GM23338 (cell line): ENCODE results near the gene GLOD5. TPM values are rescaled to one million over a fixed set of nuclear protein-coding genes. Genes with fewer than 3 reads are reported as not detected.

Source experiments
- ATAC-seq: fragments of 200-7000 bp; cut with Tn5 transposase; 3 replicates; pipeline ENCODE4 v1.9.1; 2020
- DNase-seq: peaks from one replicate; pipeline ENCODE4 v3.0.0-alpha.2; 2015; ENCODE audit warnings: low spot score
- H2AFZ ChIP-seq: fragments of 200-600 bp; sonication (generic); 2 replicates; pipeline ENCODE4 v1.8.0; 2016; ENCODE audit warnings: antibody characterized with exemption, mild to moderate bottlenecking, moderate library complexity
- H3F3A ChIP-seq: fragments of 200-600 bp; sonication (generic); replicated peaks from 2 replicates; pipeline ENCODE4 v1.8.0; 2017; ENCODE audit warnings: antibody characterized with exemption, mixed run types, low read depth
- H3K27ac ChIP-seq: fragments of 200-600 bp; sonication (generic); 2 replicates; pipeline ENCODE4 v1.6.1; 2016; ENCODE audit warnings: low read depth
- H3K27me3 ChIP-seq: fragments of 200-600 bp; sonication (generic); 2 replicates; pipeline ENCODE4 v1.8.0; 2016; ENCODE audit warnings: mild to moderate bottlenecking, mixed run types, moderate library complexity; ENCODE audit not compliant: insufficient read depth
- H3K36me3 ChIP-seq: fragments of 200-600 bp; sonication (generic); 2 replicates; pipeline ENCODE4 v1.8.0; 2016; ENCODE audit warnings: mild to moderate bottlenecking; ENCODE audit not compliant: insufficient read depth
- H3K4me1 ChIP-seq: fragments of 200-600 bp; sonication (generic); 2 replicates; pipeline ENCODE4 v1.8.0; 2016; ENCODE audit warnings: mild to moderate bottlenecking, moderate library complexity; ENCODE audit not compliant: insufficient read depth
- H3K4me2 ChIP-seq: fragments of 200-600 bp; sonication (generic); 2 replicates; pipeline ENCODE4 v1.7.1; 2017; ENCODE audit warnings: mixed run types
- H3K4me3 ChIP-seq: fragments of 200-600 bp; sonication (generic); 2 replicates; pipeline ENCODE4 v1.6.1; 2016; ENCODE audit warnings: mixed run types
- H3K79me2 ChIP-seq: fragments of 200-600 bp; sonication (generic); replicated peaks from 2 replicates; pipeline ENCODE4 v1.8.0; 2017; ENCODE audit warnings: mild to moderate bottlenecking; ENCODE audit not compliant: insufficient read depth
- H3K9me2 ChIP-seq: fragments of 200-600 bp; sonication (generic); 2 replicates; pipeline ENCODE4 v1.8.0; 2017; ENCODE audit not compliant: insufficient read depth
- H4K20me1 ChIP-seq: fragments of 200-600 bp; sonication (generic); replicated peaks from 2 replicates; pipeline ENCODE4 v1.8.0; 2017; ENCODE audit warnings: mild to moderate bottlenecking; ENCODE audit not compliant: insufficient read depth
- H3K27ac Mint-ChIP-seq: 2 replicates; pipeline ENCODE4 v1.8.0; 2020; ENCODE audit warnings: inconsistent platforms, mild to moderate bottlenecking, moderate library complexity, mixed read lengths
- H3K27me3 Mint-ChIP-seq: 3 replicates; pipeline ENCODE4 v1.8.0; 2022; ENCODE audit warnings: low read depth, mild to moderate bottlenecking, moderate library complexity, mixed read lengths, inconsistent platforms; ENCODE audit not compliant: insufficient read depth, poor library complexity
- H3K36me3 Mint-ChIP-seq: 3 replicates; pipeline ENCODE4 v1.8.0; 2021; ENCODE audit warnings: low read depth, mild to moderate bottlenecking, inconsistent platforms, moderate library complexity, mixed read lengths
- H3K4me1 Mint-ChIP-seq: 3 replicates; pipeline ENCODE4 v1.8.0; 2020; ENCODE audit warnings: mild to moderate bottlenecking, inconsistent platforms, mixed read lengths
- H3K4me3 Mint-ChIP-seq: 3 replicates; pipeline ENCODE4 v1.8.0; 2021; ENCODE audit warnings: moderate library complexity, mild to moderate bottlenecking, inconsistent platforms, mixed read lengths
- H3K9me3 Mint-ChIP-seq: 3 replicates; pipeline ENCODE4 v1.8.0; 2020; ENCODE audit warnings: moderate library complexity, mild to moderate bottlenecking, inconsistent platforms, mixed read lengths
- CREB1 ChIP-seq: fragments of 250-450 bp; sonication (Bioruptor Pico); IDR thresholded peaks from 2 replicates; pipeline ENCODE4 v1.5.0; 2020; ENCODE audit warnings: low read depth, mild to moderate bottlenecking, moderate library complexity
- EZH2 ChIP-seq: fragments of 200-600 bp; sonication (generic); IDR thresholded peaks from one replicate; pipeline ENCODE4 v1.8.0; 2017; ENCODE audit warnings: antibody characterized with exemption, mild to moderate bottlenecking, low read depth; ENCODE audit not compliant: unreplicated experiment
- EZH2phosphoT487 ChIP-seq: fragments of 200-600 bp; sonication (generic); IDR thresholded peaks from one replicate; pipeline ENCODE4 v1.8.1; 2018; ENCODE audit warnings: antibody characterized with exemption; ENCODE audit not compliant: unreplicated experiment
- NANOG ChIP-seq: IDR thresholded peaks from 2 replicates; pipeline ENCODE4 v1.6.1; 2016; ENCODE audit warnings: antibody characterized with exemption, borderline replicate concordance
- POLR2AphosphoS5 ChIP-seq: IDR thresholded peaks from 2 replicates; pipeline ENCODE4 v1.6.1; 2016; ENCODE audit warnings: antibody characterized with exemption, low read depth
- STAT1 ChIP-seq: IDR thresholded peaks from one replicate; pipeline ENCODE4 v1.6.1; 2016; ENCODE audit warnings: antibody characterized with exemption; ENCODE audit not compliant: unreplicated experiment
- ZNF114 ChIP-seq: fragments of 250-450 bp; sonication (Bioruptor Pico); IDR thresholded peaks from 2 replicates; pipeline ENCODE4 v1.5.0; 2020; ENCODE audit warnings: mild to moderate bottlenecking, moderate library complexity
- ZNF331 ChIP-seq: fragments of 250-450 bp; sonication (Bioruptor Pico); IDR thresholded peaks from 2 replicates; pipeline ENCODE4 v1.5.0; 2020; ENCODE audit warnings: low read depth, mild to moderate bottlenecking, moderate library complexity
- polyA plus RNA-seq: library from polyadenylated mRNA; unstranded; fragments of >200 nt; fragmentation: Nextera tagmentation; extraction: Ambion mirVana; gene quantifications from 2 replicates; pipeline ENCODE4 v1.2.1, GENCODE V29; 2016
- total RNA-seq: library from RNA; depleted of rRNA; stranded (reverse); fragments of >200 nt; shearing (Covaris generic); gene quantifications from 2 replicates; pipeline ENCODE4 v1.2.3, GENCODE V29; 2014
- TF ChIP-seq, protein P1 (sequence below): IDR thresholded peaks from one replicate; pipeline ENCODE4 v1.6.1; 2018; ENCODE audit warnings: antibody characterized with exemption; ENCODE audit not compliant: unreplicated experiment
- TF ChIP-seq, protein P2 (sequence below): fragments of 250-450 bp; sonication (Bioruptor Pico); IDR thresholded peaks from 2 replicates; pipeline ENCODE4 v1.5.0; 2020; ENCODE audit warnings: mild to moderate bottlenecking, moderate library complexity
- TF ChIP-seq, protein P3 (sequence below), 2 experiments: fragments of 200-600 bp in 1 of 2; sonication (generic) in 1 of 2; conservative IDR thresholded peaks; 2 replicates each; pipeline versions ENCODE4 v1.5.1 to v1.6.1; 2016 to 2017; ENCODE audit warnings: antibody characterized with exemption in 2 of 2, low read depth in 2 of 2, mild to moderate bottlenecking in 2 of 2, moderate library complexity in 1 of 2

The GLOD5 gene
- total and polyA plus RNA-seq, 2 experiments from 2014 or later = not detected

DNA sequence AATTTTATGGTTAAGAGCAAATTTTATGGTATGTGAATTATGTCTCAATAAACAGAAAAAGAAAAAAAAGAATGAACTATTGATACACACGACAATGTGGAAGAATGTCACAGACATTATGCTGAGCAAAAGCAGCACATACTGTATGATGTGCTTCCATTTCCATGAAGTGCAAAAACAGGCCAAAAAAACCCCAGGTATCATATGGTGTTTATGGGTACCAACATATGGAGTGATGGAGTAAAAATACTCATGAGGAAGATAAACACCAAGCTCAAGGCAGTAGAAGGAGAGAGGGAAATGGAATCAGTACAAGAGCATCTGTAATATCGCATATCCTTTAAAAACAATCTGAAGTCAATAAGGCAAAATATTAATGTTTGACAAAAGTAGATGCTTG lies 20.7 kb downstream of the GLOD5 start:
- no peaks in the 10 kb centered on the region; the same call in 2 of the 3 replicates for H3K9me3 Mint-ChIP-seq
- H3K9me2 ChIP-seq = no peaks in the 10 kb centered on the region
- H3K4me3 ChIP-seq = no peak overlapping the region
- H4K20me1 ChIP-seq = no peaks in the 10 kb centered on the region
- H3K36me3 ChIP-seq = no peaks in the 10 kb centered on the region
- no peaks in the 10 kb centered on the region; the same call in 2 of the 3 replicates for H3K36me3 Mint-ChIP-seq
- no peaks in the 10 kb centered on the region for H3K27me3 Mint-ChIP-seq
- H2AFZ ChIP-seq = no peak overlapping the region
- TF ChIP-seq ZNF331 (CRISPR knock-in tag) = no peak
- TF ChIP-seq POLR2AphosphoS5 = no peak
- TF ChIP-seq, protein P1, sequence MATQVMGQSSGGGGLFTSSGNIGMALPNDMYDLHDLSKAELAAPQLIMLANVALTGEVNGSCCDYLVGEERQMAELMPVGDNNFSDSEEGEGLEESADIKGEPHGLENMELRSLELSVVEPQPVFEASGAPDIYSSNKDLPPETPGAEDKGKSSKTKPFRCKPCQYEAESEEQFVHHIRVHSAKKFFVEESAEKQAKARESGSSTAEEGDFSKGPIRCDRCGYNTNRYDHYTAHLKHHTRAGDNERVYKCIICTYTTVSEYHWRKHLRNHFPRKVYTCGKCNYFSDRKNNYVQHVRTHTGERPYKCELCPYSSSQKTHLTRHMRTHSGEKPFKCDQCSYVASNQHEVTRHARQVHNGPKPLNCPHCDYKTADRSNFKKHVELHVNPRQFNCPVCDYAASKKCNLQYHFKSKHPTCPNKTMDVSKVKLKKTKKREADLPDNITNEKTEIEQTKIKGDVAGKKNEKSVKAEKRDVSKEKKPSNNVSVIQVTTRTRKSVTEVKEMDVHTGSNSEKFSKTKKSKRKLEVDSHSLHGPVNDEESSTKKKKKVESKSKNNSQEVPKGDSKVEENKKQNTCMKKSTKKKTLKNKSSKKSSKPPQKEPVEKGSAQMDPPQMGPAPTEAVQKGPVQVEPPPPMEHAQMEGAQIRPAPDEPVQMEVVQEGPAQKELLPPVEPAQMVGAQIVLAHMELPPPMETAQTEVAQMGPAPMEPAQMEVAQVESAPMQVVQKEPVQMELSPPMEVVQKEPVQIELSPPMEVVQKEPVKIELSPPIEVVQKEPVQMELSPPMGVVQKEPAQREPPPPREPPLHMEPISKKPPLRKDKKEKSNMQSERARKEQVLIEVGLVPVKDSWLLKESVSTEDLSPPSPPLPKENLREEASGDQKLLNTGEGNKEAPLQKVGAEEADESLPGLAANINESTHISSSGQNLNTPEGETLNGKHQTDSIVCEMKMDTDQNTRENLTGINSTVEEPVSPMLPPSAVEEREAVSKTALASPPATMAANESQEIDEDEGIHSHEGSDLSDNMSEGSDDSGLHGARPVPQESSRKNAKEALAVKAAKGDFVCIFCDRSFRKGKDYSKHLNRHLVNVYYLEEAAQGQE = no peak
- ATAC-seq = no peak
- no peak for DNase-seq
- no peak overlapping the region for H3K4me3 Mint-ChIP-seq
- H3K27me3 ChIP-seq = no peaks in the 10 kb centered on the region
- no peaks in the 10 kb centered on the region for H3F3A ChIP-seq
- H3K27ac ChIP-seq = no peak overlapping the region
- no peaks in the 10 kb centered on the region for H3K4me1 ChIP-seq
- peaks cover 4% of the 10 kb centered on the region for H3K4me1 Mint-ChIP-seq
- no peaks in the 10 kb centered on the region for H3K79me2 ChIP-seq
- no peak overlapping the region for H3K4me2 ChIP-seq
- no peak overlapping the region for H3K27ac Mint-ChIP-seq

DNA sequence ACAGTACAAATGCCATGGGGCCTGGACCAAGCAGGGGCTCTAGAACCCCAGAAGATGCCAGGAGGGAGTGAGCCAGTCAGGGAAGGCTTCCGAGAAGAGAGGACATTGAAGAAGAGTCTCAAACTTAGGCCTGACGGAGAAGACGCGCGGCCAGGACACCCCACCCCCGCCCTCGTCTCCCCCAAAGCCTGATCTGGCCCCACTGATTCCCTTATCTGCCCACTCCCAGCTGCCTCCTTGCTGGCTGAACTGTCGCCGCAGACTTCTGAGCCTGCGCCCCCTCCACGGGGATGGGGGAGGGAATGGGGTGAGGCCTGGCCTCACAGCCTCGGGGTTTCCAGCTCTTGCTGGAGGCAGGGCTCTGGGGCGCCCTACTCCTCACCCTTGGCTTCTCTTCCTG lies 21.2 kb downstream of the GLOD5 start:
- Histone ChIP-seq H3K36me3 (no peaks in the 10 kb centered on the region), H4K20me1 (no peaks in the 10 kb centered on the region), H3K27ac (no peak overlapping the region), H3F3A (no peaks in the 10 kb centered on the region), H3K79me2 (no peaks in the 10 kb centered on the region), H3K4me1 (no peaks in the 10 kb centered on the region), H3K27me3 (no peaks in the 10 kb centered on the region), H3K4me3 (no peak overlapping the region), H3K9me2 (no peaks in the 10 kb centered on the region), H2AFZ (no peak overlapping the region), H3K4me2 (no peak overlapping the region)
- no peak for ATAC-seq
- peaks cover 3% of the 10 kb centered on the region for H3K27me3 Mint-ChIP-seq
- DNase-seq = no peak
- no peaks in the 10 kb centered on the region; the same call in 2 of the 3 replicates for H3K36me3 Mint-ChIP-seq
- no peaks in the 10 kb centered on the region; the same call in 2 of the 3 replicates for H3K4me1 Mint-ChIP-seq
- H3K9me3 Mint-ChIP-seq = no peaks in the 10 kb centered on the region; the same call in 2 of the 3 replicates
- H3K27ac Mint-ChIP-seq = no peak overlapping the region
- H3K4me3 Mint-ChIP-seq = no peak overlapping the region
- TF ChIP-seq, protein P2, sequence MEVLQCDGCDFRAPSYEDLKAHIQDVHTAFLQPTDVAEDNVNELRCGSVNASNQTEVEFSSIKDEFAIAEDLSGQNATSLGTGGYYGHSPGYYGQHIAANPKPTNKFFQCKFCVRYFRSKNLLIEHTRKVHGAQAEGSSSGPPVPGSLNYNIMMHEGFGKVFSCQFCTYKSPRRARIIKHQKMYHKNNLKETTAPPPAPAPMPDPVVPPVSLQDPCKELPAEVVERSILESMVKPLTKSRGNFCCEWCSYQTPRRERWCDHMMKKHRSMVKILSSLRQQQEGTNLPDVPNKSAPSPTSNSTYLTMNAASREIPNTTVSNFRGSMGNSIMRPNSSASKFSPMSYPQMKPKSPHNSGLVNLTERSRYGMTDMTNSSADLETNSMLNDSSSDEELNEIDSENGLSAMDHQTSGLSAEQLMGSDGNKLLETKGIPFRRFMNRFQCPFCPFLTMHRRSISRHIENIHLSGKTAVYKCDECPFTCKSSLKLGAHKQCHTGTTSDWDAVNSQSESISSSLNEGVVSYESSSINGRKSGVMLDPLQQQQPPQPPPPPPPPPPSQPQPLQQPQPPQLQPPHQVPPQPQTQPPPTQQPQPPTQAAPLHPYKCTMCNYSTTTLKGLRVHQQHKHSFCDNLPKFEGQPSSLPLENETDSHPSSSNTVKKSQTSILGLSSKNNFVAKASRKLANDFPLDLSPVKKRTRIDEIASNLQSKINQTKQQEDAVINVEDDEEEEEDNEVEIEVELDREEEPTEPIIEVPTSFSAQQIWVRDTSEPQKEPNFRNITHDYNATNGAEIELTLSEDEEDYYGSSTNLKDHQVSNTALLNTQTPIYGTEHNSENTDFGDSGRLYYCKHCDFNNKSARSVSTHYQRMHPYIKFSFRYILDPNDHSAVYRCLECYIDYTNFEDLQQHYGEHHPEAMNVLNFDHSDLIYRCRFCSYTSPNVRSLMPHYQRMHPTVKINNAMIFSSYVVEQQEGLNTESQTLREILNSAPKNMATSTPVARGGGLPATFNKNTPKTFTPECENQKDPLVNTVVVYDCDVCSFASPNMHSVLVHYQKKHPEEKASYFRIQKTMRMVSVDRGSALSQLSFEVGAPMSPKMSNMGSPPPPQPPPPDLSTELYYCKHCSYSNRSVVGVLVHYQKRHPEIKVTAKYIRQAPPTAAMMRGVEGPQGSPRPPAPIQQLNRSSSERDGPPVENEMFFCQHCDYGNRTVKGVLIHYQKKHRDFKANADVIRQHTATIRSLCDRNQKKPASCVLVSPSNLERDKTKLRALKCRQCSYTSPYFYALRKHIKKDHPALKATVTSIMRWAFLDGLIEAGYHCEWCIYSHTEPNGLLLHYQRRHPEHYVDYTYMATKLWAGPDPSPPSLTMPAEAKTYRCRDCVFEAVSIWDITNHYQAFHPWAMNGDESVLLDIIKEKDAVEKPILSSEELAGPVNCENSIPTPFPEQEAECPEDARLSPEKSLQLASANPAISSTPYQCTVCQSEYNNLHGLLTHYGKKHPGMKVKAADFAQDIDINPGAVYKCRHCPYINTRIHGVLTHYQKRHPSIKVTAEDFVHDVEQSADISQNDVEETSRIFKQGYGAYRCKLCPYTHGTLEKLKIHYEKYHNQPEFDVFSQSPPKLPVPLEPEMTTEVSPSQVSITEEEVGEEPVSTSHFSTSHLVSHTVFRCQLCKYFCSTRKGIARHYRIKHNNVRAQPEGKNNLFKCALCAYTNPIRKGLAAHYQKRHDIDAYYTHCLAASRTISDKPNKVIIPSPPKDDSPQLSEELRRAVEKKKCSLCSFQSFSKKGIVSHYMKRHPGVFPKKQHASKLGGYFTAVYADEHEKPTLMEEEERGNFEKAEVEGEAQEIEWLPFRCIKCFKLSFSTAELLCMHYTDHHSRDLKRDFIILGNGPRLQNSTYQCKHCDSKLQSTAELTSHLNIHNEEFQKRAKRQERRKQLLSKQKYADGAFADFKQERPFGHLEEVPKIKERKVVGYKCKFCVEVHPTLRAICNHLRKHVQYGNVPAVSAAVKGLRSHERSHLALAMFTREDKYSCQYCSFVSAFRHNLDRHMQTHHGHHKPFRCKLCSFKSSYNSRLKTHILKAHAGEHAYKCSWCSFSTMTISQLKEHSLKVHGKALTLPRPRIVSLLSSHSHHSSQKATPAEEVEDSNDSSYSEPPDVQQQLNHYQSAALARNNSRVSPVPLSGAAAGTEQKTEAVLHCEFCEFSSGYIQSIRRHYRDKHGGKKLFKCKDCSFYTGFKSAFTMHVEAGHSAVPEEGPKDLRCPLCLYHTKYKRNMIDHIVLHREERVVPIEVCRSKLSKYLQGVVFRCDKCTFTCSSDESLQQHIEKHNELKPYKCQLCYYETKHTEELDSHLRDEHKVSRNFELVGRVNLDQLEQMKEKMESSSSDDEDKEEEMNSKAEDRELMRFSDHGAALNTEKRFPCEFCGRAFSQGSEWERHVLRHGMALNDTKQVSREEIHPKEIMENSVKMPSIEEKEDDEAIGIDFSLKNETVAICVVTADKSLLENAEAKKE (CRISPR knock-in tag) = no peak
- no peak for TF ChIP-seq CREB1
- TF ChIP-seq POLR2AphosphoS5 = no peak
- TF ChIP-seq, protein P3, sequence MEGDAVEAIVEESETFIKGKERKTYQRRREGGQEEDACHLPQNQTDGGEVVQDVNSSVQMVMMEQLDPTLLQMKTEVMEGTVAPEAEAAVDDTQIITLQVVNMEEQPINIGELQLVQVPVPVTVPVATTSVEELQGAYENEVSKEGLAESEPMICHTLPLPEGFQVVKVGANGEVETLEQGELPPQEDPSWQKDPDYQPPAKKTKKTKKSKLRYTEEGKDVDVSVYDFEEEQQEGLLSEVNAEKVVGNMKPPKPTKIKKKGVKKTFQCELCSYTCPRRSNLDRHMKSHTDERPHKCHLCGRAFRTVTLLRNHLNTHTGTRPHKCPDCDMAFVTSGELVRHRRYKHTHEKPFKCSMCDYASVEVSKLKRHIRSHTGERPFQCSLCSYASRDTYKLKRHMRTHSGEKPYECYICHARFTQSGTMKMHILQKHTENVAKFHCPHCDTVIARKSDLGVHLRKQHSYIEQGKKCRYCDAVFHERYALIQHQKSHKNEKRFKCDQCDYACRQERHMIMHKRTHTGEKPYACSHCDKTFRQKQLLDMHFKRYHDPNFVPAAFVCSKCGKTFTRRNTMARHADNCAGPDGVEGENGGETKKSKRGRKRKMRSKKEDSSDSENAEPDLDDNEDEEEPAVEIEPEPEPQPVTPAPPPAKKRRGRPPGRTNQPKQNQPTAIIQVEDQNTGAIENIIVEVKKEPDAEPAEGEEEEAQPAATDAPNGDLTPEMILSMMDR (conservative IDR thresholded peaks at IDR 0.05; ENCODE audit: low read depth in 2 of 2) = no peak
- TF ChIP-seq EZH2 = no peak
- TF ChIP-seq EZH2phosphoT487 = no peak
- TF ChIP-seq STAT1 = no peak
- no peak for TF ChIP-seq NANOG
- no peak for TF ChIP-seq ZNF114 (CRISPR knock-in tag)
